HG03280 (cell line): ENCODE data around the gene LRRC4C.

ENCODE experiments used
- ATAC-seq: cut with Tn5 transposase; IDR thresholded peaks from one replicate; pipeline ENCODE4 v1.9.1; 2021; ENCODE audit warnings: mild to moderate bottlenecking, moderate library complexity; ENCODE audit not compliant: unreplicated experiment

LRRC4C gene

GRCh38 chr11:40273192-40273732 lies 1186.2 kb downstream of the LRRC4C start:
- ATAC-seq: no peak

GRCh38 chr11:40271361-40271760 lies 1188.1 kb downstream of the LRRC4C start:
- no peak for ATAC-seq

GRCh38 chr11:40269865-40270264 lies 1189.6 kb downstream of the LRRC4C start:
- no peak for ATAC-seq

- no peak for ATAC-seq
These were observed 1190.9 kb downstream of the LRRC4C start for GRCh38 chr11:40268551-40268950.

- no peak for ATAC-seq
These were observed 1204.0 kb downstream of the LRRC4C start for GRCh38 chr11:40255457-40255856.

- no peak for ATAC-seq
These were observed 1206.3 kb downstream of the LRRC4C start for GRCh38 chr11:40253166-40253565.

GRCh38 chr11:40252236-40252635 lies 1207.2 kb downstream of the LRRC4C start:
- no peak for ATAC-seq

- ATAC-seq: no peak
These were observed 1212.5 kb downstream of the LRRC4C start for GRCh38 chr11:40246983-40247382.

GRCh38 chr11:40241524-40242051 lies 1217.9 kb downstream of the LRRC4C start:
- ATAC-seq: peak; percentile 97

GRCh38 chr11:40240284-40240683 lies 1219.2 kb downstream of the LRRC4C start:
- no peak for ATAC-seq

GRCh38 chr11:40236526-40236925 lies 1222.9 kb downstream of the LRRC4C start:
- no peak for ATAC-seq

- no peak for ATAC-seq
These were observed 1223.6 kb downstream of the LRRC4C start for GRCh38 chr11:40235841-40236240.

- ATAC-seq: no peak
These were observed 1228.6 kb downstream of the LRRC4C start for GRCh38 chr11:40230821-40231220.

GRCh38 chr11:40228662-40229061 lies 1230.8 kb downstream of the LRRC4C start:
- no peak for ATAC-seq

GRCh38 chr11:40227730-40228129 lies 1231.7 kb downstream of the LRRC4C start:
- peak; percentile 68 for ATAC-seq

GRCh38 chr11:40226654-40227053 lies 1232.8 kb downstream of the LRRC4C start:
- ATAC-seq: no peak

- ATAC-seq: no peak
These were observed 1235.7 kb downstream of the LRRC4C start for GRCh38 chr11:40223596-40224330.

GRCh38 chr11:40219401-40219800 lies 1240.1 kb downstream of the LRRC4C start:
- no peak for ATAC-seq

GRCh38 chr11:40215556-40215955 lies 1243.9 kb downstream of the LRRC4C start:
- no peak for ATAC-seq

- no peak for ATAC-seq
These were observed 1252.0 kb downstream of the LRRC4C start for GRCh38 chr11:40207416-40207815.

GRCh38 chr11:40204228-40204627 lies 1255.2 kb downstream of the LRRC4C start:
- no peak for ATAC-seq

- no peak for ATAC-seq
These were observed 1255.8 kb downstream of the LRRC4C start for GRCh38 chr11:40203606-40204005.
